Chondrocyte (in vitro differentiated cells): ENCODE results near the gene GCAT. TPM values are rescaled to one million over a fixed set of nuclear protein-coding genes. Genes with fewer than 3 reads are reported as not detected.

ENCODE experiments used
- DNase-seq: peaks from one replicate; pipeline ENCODE4 v3.0.0; 2021; ENCODE audit warnings: mixed read lengths, low spot score
- H3K27ac Mint-ChIP-seq: one replicate; pipeline ENCODE4 v1.8.0; 2021; ENCODE audit warnings: mild to moderate bottlenecking, moderate library complexity, mixed read lengths; ENCODE audit not compliant: unreplicated experiment
- H3K27me3 Mint-ChIP-seq: 2 replicates; pipeline ENCODE4 v1.8.0; 2021; ENCODE audit warnings: low read depth, mixed read lengths
- H3K36me3 Mint-ChIP-seq: 2 replicates; pipeline ENCODE4 v1.8.0; 2021; ENCODE audit warnings: low read depth, mixed read lengths
- H3K4me1 Mint-ChIP-seq: 2 replicates; pipeline ENCODE4 v1.8.0; 2021; ENCODE audit warnings: low read depth, mild to moderate bottlenecking, mixed read lengths
- H3K4me3 Mint-ChIP-seq: one replicate; pipeline ENCODE4 v1.8.0; 2021; ENCODE audit warnings: mild to moderate bottlenecking, moderate library complexity, mixed read lengths; ENCODE audit not compliant: unreplicated experiment
- H3K9me3 Mint-ChIP-seq: 2 replicates; pipeline ENCODE4 v1.8.0; 2021; ENCODE audit warnings: low read depth, mixed read lengths
- CTCF ChIP-seq: fragments of 200-600 bp; sonication (generic); IDR thresholded peaks from 2 replicates; pipeline ENCODE4 v1.5.0; 2021; ENCODE audit warnings: antibody characterized with exemption, mild to moderate bottlenecking, moderate library complexity
- microRNA-seq: library from miRNA; unstranded; fragments of <30 nt; microRNA quantifications from one replicate; pipeline ENCODE4 v1.2.0, GENCODE V29; 2020; ENCODE audit warnings: borderline number of aligned reads
- total RNA-seq: library from RNA; stranded (reverse); gene quantifications from 3 replicates; pipeline ENCODE4 v1.2.1, GENCODE V29; 2021

The GCAT gene
- total RNA-seq, 1 donor from 2014 or later: 24.8 TPM

GRCh38 chr22:37862570-37863325 is 55.0 kb downstream of the GCAT start:
- Mint-ChIP-seq H3K4me3 (no peak overlapping the region), H3K27me3 (no peaks in the 10 kb centered on the region), H3K4me1 (peaks cover 12% of the 10 kb centered on the region), H3K9me3 (no peaks in the 10 kb centered on the region), H3K27ac (no peak overlapping the region), H3K36me3 (peaks cover 32% of the 10 kb centered on the region)
- DNase-seq: no peak
- TF ChIP-seq CTCF: no peak

- H3K36me3 Mint-ChIP-seq: peaks cover 37% of the 10 kb centered on the region
- no peak overlapping the region for H3K27ac Mint-ChIP-seq
- no peak for DNase-seq
- H3K4me1 Mint-ChIP-seq: peaks cover 4% of the 10 kb centered on the region
- no peak for TF ChIP-seq CTCF
- H3K9me3 Mint-ChIP-seq: no peaks in the 10 kb centered on the region
- H3K27me3 Mint-ChIP-seq: no peaks in the 10 kb centered on the region
- no peak overlapping the region for H3K4me3 Mint-ChIP-seq
Observed at GRCh38 chr22:37865510-37865909, 57.8 kb downstream of the GCAT start.

Small RNA genes within 50 kb of the gene (microRNA-seq; reads per million reads assigned to microRNA genes)
- 2.2 reads per million for gene MIR659

Other genes with a start within 250 kb of the GCAT start
- gene CDC42EP1, start 247.5 kb upstream of the GCAT start, total RNA-seq: 155 to 167 TPM (median 156 TPM) in 3 replicates
- not detected in 3 replicates for gene LGALS2, start 227.8 kb upstream of the GCAT start, total RNA-seq
- 32.0 to 35.9 TPM (median 34.8 TPM) in 3 replicates for gene GGA1, start 199.1 kb upstream of the GCAT start, total RNA-seq
- gene SH3BP1, start 168.3 kb upstream of the GCAT start, total RNA-seq: 1.6 to 2.7 TPM (median 2.4 TPM) in 3 replicates
- 14.8 to 17.2 TPM (median 15.2 TPM) in 3 replicates for gene PDXP, start 149.2 kb upstream of the GCAT start, total RNA-seq
- gene LGALS1, start 132.3 kb upstream of the GCAT start, total RNA-seq: 1,066 to 2,807 TPM (median 2,760 TPM) in 3 replicates
- gene NOL12, start 121.6 kb upstream of the GCAT start, total RNA-seq: 12.1 to 18.7 TPM (median 12.8 TPM) in 3 replicates
- gene TRIOBP, start 110.9 kb upstream of the GCAT start, total RNA-seq: 47.9 to 49.8 TPM (median 49.5 TPM) in 3 replicates
- 0.37 to 0.41 TPM in 2 of 3 replicates, not detected in the other for gene GALR3, start 15.4 kb downstream of the GCAT start, total RNA-seq
- gene ANKRD54, start 36.4 kb downstream of the GCAT start, total RNA-seq: 17.6 to 17.8 TPM (median 17.7 TPM) in 3 replicates
- gene EIF3L, start 41.5 kb downstream of the GCAT start, total RNA-seq: 312 to 325 TPM (median 323 TPM) in 3 replicates
- 50.3 to 65.5 TPM (median 58.6 TPM) in 3 replicates for gene MICALL1, start 98.4 kb downstream of the GCAT start, total RNA-seq
- gene C22orf23, start 145.7 kb downstream of the GCAT start, total RNA-seq: not detected in 3 replicates
- gene POLR2F, start 145.8 kb downstream of the GCAT start, total RNA-seq: 63.0 to 72.6 TPM (median 67.5 TPM) in 3 replicates
- not detected in 3 replicates for gene SOX10, start 176.6 kb downstream of the GCAT start, total RNA-seq
- 13.5 to 22.6 TPM (median 19.1 TPM) in 3 replicates for gene PICK1, start 249.5 kb downstream of the GCAT start, total RNA-seq